GM23338 (cell line): ENCODE results near the gene MUC22.

Experiments
- EZH2 ChIP-seq: fragments of 200-600 bp; sonication (generic); IDR thresholded peaks from one replicate; pipeline ENCODE4 v1.8.0; 2017; ENCODE audit warnings: antibody characterized with exemption, mild to moderate bottlenecking, low read depth; ENCODE audit not compliant: unreplicated experiment
- EZH2phosphoT487 ChIP-seq: fragments of 200-600 bp; sonication (generic); IDR thresholded peaks from one replicate; pipeline ENCODE4 v1.8.1; 2018; ENCODE audit warnings: antibody characterized with exemption; ENCODE audit not compliant: unreplicated experiment
- TF ChIP-seq, protein P1 (sequence below), 2 experiments: fragments of 200-600 bp in 1 of 2; sonication (generic) in 1 of 2; conservative IDR thresholded peaks; 2 replicates each; pipeline versions ENCODE4 v1.5.1 to v1.6.1; 2016 to 2017; ENCODE audit warnings: antibody characterized with exemption in 2 of 2, low read depth in 2 of 2, mild to moderate bottlenecking in 2 of 2, moderate library complexity in 1 of 2

DNA sequence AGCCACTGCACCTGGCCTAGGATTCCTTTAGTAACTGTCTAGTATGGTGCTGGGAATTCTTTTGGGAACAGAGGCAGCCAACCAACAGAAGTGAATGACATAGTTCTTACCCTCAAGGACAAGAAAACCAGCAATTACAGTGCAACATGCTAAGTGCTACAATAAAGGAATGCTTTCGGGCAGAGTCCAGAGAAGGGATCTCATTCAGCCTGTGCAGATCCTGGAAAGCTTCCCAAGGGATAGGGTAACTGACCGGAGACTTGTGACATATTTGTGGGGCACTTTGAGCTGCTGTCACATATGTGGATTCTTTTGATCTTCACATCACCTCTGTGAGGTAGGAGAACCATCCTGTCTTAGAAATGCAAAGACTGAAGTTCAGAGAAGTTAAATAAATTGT lies 55.3 kb downstream of the MUC22 start:
- TF ChIP-seq EZH2 = no peak
- TF ChIP-seq, protein P1, sequence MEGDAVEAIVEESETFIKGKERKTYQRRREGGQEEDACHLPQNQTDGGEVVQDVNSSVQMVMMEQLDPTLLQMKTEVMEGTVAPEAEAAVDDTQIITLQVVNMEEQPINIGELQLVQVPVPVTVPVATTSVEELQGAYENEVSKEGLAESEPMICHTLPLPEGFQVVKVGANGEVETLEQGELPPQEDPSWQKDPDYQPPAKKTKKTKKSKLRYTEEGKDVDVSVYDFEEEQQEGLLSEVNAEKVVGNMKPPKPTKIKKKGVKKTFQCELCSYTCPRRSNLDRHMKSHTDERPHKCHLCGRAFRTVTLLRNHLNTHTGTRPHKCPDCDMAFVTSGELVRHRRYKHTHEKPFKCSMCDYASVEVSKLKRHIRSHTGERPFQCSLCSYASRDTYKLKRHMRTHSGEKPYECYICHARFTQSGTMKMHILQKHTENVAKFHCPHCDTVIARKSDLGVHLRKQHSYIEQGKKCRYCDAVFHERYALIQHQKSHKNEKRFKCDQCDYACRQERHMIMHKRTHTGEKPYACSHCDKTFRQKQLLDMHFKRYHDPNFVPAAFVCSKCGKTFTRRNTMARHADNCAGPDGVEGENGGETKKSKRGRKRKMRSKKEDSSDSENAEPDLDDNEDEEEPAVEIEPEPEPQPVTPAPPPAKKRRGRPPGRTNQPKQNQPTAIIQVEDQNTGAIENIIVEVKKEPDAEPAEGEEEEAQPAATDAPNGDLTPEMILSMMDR (conservative IDR thresholded peaks at IDR 0.05; ENCODE audit: low read depth in 2 of 2) = no peak
- TF ChIP-seq EZH2phosphoT487 = no peak
